RCC 7860 (cell line): ENCODE results near the gene BCLAF1.
"Not testable (repeated sequence)": the region's sequence is repeated elsewhere in the genome, so short reads cannot be mapped to it uniquely, and the experiment has no call there.

Experiments
- DNase-seq: peaks from one replicate; pipeline ENCODE4 v3.0.0-alpha.2; 2015; ENCODE audit warnings: low spot score
- FAIRE-seq: peaks from 2 replicates; lab custom pipeline; 2012; peaks lifted over from hg19 to GRCh38; lab: Jason Lieb, UNC

The BCLAF1 gene

GRCh38 chr6:136250686-136251008 lies 39.0 kb downstream of the BCLAF1 start:
- DNase-seq (no peak), FAIRE-seq (no peak)

- FAIRE-seq (peak; percentile 90), DNase-seq (peak; percentile 98)
Observed at GRCh38 chr6:136249811-136250685, 39.6 kb downstream of the BCLAF1 start, which contains the start of gene MTFR2. MTFR2 (minus strand) TSS chr6:136250311; CDS start chr6:136249099, 1,212 bp downstream.

GRCh38 chr6:136249336-136249735 lies 40.3 kb downstream of the BCLAF1 start:
- no peak for DNase-seq
- no peak for FAIRE-seq

- no peak for FAIRE-seq
- DNase-seq = no peak
Observed at GRCh38 chr6:136244061-136244616, 45.5 kb downstream of the BCLAF1 start.

GRCh38 chr6:136236466-136237293 lies 53.0 kb downstream of the BCLAF1 start:
- no peak for DNase-seq
- FAIRE-seq = no peak

GRCh38 chr6:136235233-136235564 lies 54.4 kb downstream of the BCLAF1 start:
- FAIRE-seq (no peak), DNase-seq (no peak)

- FAIRE-seq = no peak
- no peak for DNase-seq
Observed at GRCh38 chr6:136232701-136233100, 56.9 kb downstream of the BCLAF1 start.

GRCh38 chr6:136230219-136230853 lies 59.3 kb downstream of the BCLAF1 start:
- FAIRE-seq (no peak), DNase-seq (no peak)

- DNase-seq (no peak), FAIRE-seq (no peak)
Observed at GRCh38 chr6:136228814-136229213, 60.8 kb downstream of the BCLAF1 start.

GRCh38 chr6:136226674-136227377 lies 62.8 kb downstream of the BCLAF1 start:
- DNase-seq (peak; percentile 49), FAIRE-seq (no peak)

- DNase-seq = peak; percentile 37
- FAIRE-seq = no peak
Observed at GRCh38 chr6:136226027-136226673, 63.5 kb downstream of the BCLAF1 start.

- no peak for FAIRE-seq
Observed at GRCh38 chr6:136225496-136225895, 64.2 kb downstream of the BCLAF1 start.

GRCh38 chr6:136224974-136225373 lies 64.7 kb downstream of the BCLAF1 start:
- not testable (repeated sequence) for DNase-seq, FAIRE-seq

More at GRCh38 chr6:136225496-136225895, 64.2 kb downstream of the BCLAF1 start:
- no peak for DNase-seq

- DNase-seq (no peak), FAIRE-seq (no peak)
Observed at GRCh38 chr6:136216503-136217401, 72.9 kb downstream of the BCLAF1 start.

- FAIRE-seq = no peak
- DNase-seq = no peak
Observed at GRCh38 chr6:136213853-136214252, 75.8 kb downstream of the BCLAF1 start.

GRCh38 chr6:136213012-136213539 lies 76.6 kb downstream of the BCLAF1 start:
- DNase-seq (no peak), FAIRE-seq (no peak)

GRCh38 chr6:136212608-136213007 lies 77.0 kb downstream of the BCLAF1 start:
- no peak for FAIRE-seq

GRCh38 chr6:136210398-136211165 lies 79.1 kb downstream of the BCLAF1 start:
- no peak for DNase-seq
- no peak for FAIRE-seq

More at GRCh38 chr6:136212608-136213007, 77.0 kb downstream of the BCLAF1 start:
- DNase-seq = no peak
